Stomach (tissue), 4 donors: ENCODE measurements around the gene COL5A1.

Experiments used
- POLR2AphosphoS5 ChIP-seq, 3 donors: sonication (generic); formaldehyde crosslinking; IDR thresholded peaks; one replicate each; pipeline ENCODE4 v1.6.1; 2016; ENCODE audit warnings: antibody characterized with exemption in 3 of 3
- TF ChIP-seq, protein P1 (sequence below), 7 experiments: fragments of 450-650 bp in 4 of 7; fragments of 200-600 bp in 3 of 7; sonication (generic) in 3 of 7; IDR thresholded peaks; one replicate each; pipeline ENCODE4 v1.5.1; 2016 to 2019; ENCODE audit warnings: antibody characterized with exemption in 7 of 7, control low read depth in 2 of 7, mild to moderate bottlenecking in 1 of 7

DNA sequence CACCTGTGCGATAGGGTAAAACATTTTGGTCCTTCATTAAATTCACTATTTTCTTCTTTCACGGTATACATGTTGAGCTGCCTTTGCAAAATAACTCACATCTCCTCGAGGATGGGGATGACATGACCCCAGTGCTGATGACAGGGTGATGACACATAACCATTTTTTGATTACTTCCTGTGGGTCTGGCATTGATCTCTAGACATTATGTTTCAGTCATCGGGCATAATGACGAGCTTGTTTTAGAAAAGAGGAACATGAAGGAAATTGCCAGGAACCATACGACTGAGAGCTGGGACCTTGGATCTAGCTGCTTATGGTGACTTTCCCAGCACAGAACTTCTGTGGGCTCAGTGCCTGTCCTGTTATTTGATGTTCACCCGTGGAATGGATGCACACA lies 25.2 kb downstream of the COL5A1 start:
- TF ChIP-seq, protein P1, sequence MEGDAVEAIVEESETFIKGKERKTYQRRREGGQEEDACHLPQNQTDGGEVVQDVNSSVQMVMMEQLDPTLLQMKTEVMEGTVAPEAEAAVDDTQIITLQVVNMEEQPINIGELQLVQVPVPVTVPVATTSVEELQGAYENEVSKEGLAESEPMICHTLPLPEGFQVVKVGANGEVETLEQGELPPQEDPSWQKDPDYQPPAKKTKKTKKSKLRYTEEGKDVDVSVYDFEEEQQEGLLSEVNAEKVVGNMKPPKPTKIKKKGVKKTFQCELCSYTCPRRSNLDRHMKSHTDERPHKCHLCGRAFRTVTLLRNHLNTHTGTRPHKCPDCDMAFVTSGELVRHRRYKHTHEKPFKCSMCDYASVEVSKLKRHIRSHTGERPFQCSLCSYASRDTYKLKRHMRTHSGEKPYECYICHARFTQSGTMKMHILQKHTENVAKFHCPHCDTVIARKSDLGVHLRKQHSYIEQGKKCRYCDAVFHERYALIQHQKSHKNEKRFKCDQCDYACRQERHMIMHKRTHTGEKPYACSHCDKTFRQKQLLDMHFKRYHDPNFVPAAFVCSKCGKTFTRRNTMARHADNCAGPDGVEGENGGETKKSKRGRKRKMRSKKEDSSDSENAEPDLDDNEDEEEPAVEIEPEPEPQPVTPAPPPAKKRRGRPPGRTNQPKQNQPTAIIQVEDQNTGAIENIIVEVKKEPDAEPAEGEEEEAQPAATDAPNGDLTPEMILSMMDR (IDR thresholded peaks at IDR 0.05): no peak
- no peak for TF ChIP-seq POLR2AphosphoS5 (IDR thresholded peaks at IDR 0.05)
